ENCODE data around the gene KYNU.
"Not testable (repeated sequence)": the region's sequence is repeated elsewhere in the genome, so short reads cannot be mapped to it uniquely, and the experiment has no call there.

Gene KYNU

DNA sequence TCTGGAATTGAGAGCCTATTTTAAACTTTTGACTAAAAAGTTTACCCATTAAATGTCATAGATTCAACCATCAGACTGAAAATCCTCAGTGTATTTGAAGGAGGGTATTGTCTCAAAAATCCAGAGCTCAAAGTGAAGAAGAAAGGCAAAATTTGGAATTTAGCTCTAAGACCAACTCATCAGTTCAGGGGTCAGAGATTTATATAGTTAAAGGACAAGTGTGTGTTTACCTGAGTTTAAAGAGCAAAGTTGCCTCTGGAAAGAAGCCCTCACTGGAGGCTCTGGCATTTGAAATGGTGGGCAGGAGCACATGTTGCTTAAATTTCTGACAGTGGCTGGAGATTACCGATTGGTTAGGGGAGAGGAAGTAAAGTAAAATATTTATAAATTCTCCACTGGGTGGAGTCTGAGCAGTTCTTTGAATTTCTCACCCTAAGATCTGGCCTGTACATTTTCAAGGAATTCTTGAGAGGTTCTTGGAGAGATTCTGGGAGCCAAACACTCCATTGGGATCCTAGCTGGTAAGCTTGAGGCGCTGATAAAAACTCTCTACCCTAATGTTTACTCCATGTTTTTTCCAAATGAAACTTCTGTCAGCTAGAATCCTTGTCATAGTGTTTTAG lies at the start of gene KYNU:
KYNU (plus strand) TSS at position 449 of the 623 bp plus-strand sequence. CDS start 7,704 bp downstream, outside the sequence.
- no peak for DNase-seq

DNA sequence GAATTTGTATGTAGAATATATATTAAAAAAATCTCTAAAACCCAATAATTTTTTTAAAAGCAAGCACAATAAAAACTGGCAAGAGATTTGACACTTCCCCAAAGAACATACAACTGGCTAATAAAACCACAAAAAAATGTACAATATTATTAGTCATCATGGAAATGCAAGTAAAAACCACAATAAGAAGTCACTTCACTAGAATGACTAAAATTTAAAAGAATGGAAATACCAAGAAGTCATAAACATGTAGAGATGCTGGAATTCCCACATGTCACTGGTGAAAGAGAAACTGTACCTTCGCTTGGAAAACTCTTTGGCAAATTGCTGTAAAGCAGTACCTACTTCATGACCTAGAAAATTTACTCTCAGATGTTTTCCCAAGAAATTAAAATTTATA lies 43.4 kb upstream of the KYNU start:
- no peak for DNase-seq

DNA sequence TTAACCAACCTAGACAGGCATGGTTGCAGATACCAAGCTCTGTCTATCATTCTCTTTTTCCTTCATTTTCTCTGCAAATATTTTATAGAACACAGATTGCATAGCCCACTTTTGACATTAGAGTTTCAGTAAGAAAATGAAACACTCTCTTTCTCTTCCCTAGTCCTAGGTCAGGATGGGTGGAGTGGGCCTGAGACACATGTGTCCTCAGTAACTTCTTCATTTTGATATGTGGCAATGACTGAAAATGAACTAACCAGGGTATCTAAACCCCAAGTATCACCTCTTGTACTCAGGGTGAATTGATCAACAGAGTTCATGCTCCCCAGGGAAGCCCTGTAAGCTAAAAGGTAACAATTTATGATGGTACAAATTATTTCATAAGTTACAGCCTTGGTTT lies 37.0 kb upstream of the KYNU start:
- DNase-seq, result no peak

DNA sequence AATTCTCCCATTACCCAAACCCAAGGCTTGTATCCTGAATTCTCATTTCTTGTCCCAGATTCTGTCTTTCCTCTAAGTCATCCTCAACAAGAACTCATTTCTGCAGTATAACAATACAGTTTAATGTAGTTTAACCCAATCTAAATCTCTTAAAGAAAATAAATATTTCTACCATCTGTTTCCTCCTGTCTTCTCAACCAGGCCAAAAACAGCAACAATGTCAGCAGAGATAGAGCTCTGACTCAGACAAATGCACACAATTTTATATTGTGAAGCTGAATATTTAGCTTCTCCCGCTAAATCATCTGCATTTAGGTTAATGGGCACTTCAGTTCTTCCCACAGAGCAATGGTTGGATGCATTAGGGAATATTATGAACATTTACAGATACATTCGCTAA lies 35.7 kb upstream of the KYNU start:
- DNase-seq, result no peak

DNA sequence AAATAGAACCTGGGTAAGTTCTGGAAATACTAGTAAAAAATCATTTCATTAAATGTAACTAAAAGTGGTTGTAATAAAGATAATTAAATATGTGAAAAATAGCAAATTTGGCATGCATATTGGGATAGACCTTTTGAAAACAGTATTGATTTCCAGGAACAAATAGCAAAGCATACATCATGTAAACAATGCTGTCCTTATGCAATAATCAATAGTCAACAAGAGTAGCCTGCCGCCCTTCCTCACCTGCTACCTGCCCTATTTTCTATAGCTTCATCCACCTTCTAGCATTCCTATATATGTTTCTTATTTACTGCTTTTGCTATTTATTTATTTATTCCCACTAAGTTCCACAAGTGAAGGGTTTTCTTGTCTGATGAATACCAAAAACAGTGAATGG lies 35.1 kb upstream of the KYNU start:
- DNase-seq, result no peak

DNA sequence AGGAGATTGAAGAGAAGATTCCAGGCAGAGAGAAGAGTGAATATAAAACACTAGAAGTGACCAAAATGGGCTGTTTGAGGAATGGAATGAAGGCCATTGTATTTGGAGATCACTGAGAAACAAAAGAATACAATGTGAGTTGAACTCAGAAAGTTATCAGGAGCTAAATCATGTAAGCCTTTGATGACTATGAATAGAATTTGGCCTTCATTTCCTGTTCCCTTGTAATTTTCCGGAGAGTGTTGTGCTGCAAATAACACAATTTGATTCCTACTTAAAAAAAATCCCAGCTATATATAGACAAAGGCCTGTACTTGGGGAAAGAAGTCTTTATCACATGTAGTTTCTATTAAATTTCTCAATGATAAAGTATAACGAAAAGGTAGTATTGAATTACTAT lies 33.7 kb upstream of the KYNU start:
- no peak for DNase-seq

DNA sequence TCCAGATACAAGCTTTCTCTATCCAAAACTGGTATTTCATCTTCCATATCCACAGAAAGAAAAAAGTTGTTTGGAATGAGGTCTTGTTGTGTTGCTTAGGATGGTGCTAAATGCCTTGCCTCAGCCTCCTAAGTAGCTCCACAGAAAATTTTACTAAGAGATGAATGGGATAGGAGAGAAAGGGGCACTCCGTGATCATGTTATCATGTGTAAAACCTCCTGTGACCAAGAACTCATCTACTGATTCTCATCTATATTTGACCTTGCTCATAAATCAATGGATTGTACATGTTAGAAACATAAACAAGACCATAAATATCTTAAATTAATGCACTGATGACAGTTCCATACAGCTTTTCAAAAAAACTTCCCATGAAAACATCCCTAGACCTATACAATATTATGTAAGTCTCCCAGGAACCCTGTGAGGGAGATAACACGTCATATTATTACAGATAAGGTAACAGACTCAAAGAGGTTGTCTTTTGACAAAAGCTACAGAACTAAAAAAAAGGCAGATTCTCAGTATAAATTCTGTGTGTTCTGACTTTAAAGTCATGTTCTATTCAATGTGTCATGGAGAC lies 29.3 kb upstream of the KYNU start:
- DNase-seq, result no peak

DNA sequence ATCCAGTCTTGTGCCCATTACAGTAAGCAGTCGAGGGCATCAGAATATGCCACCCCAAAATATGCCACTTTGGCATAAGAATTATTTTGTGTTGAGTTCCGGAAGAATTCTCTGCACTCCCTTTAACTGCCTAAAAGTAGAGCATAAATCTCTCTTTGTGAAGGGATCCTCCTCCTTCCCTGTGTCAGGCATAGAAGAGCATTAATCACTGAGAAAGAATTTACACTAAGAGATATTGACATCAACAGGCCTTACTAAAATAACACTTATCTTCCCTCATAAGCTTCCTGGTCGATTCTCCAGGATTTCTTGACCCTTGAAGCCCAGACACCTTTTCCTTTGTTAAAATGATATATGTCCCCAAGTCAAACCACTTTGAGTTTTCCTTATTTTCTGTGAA lies 27.6 kb upstream of the KYNU start:
- no peak for DNase-seq

DNA sequence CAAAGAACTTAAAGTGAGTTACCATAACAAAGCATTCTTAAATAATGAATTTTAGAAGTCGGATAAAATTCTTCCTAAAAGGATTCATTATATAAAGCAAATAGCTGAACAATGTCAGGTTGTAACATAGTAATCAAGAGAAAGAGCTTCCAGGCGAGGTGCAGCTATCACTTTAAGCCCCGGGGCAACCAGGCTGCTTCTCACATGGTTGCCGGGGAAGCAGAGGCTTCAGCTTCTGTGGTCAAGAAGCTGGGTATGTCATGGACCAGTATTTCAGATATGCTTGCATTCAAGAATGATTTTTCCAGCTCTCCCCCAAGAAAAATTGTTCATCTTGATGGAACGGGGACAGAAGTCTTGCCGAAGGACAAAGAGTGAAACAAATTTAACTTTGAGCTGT lies 23.6 kb upstream of the KYNU start:
- DNase-seq, result no peak

DNA sequence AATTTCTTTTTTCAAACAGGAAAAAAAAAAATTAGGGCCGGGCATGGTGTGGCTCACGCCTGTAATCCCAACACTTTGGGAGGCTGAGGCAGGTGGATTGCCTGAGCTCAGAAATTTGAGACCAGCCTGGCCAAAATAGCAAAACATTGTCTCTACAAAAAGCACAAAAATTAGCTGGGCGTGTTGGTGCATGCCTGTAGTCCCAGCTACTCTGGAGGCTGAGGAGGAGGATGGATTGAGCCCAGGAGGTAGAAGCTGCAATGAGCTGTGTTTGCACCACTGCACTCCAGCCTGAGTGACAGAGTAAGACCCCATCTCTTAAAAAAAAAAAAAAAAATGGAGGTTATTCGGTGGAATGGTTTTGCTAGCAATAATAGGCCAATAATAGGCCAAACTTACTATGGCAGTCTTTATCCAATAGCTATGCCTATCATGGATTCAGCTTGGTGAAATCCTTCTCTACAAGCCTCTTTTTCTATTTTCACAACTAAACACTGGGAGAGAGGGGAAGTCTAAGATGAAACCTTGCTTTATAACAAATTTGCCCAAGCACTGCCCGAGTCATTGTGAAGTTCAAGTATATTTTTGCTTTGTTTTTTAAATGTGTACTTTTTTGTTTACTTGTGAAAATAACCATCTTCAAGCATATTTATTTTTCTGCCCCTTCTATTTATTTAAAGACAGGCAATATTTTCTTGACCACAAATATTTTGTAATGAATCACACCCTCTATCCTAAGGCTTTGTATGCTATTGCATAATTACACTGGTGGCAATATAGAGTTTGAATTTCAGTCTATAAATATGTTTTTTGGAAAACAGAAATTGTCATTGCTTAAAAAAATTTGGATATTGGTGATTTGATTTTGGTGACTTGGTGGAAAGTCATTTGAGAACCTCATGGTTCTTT lies 20.0 kb upstream of the KYNU start:
- DNase-seq, result no peak

DNA sequence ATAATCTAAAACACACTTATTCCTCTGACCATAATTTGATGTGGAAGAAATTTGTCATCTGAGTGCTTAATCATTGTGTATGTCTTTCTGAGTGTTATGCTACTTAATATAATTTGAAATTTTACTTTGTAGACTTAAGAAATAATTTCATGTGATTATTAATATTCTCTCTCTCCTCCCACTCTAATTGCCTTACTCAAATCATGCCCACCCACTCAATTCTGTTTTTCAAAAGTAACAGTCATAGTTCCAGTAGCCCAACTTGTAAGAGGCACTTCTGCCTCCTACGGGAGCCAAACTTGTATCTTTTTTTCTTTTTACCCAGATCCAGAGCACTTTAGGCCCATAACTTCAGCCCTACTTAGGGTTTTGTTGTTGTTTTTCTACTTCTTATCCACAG lies 18.5 kb upstream of the KYNU start:
- no peak for DNase-seq

DNA sequence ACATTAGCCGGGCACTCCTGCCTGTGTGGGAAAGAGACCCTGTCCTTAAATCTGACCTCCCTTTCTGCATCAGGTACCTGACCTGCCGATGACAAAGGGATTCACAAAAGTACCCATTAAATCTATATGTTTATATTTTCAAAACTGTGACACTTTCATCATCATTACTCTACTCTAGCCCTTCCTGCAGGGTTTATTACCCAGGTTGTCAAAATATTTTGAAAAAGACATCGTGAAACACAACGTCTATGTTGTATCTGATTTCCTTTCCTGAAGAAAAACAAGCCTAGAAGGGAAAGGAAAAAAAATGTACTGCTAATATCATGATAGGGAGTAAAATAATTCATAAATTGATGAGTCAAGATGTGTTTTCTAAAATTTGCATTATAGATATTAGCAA lies 15.2 kb upstream of the KYNU start:
- no peak for DNase-seq

DNA sequence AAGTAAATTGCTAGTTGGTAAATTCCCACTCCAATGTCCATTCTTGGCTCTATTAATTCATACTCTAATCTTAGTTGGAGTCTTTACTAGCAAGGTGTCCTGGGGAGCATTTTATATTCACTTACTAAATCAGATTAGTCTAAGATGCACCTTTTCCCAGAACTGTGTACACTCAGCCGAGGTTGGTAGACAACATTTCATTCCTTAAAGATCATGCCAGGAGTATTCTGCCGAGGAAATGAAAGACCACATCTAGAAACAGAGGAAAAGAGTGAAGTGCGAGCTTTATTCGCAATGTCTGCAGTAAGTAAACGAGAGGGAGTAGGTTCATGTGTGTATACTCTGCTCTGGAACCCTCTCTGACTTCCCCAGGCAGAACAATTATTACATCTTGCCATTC lies 14.6 kb upstream of the KYNU start:
- no peak for DNase-seq

DNA sequence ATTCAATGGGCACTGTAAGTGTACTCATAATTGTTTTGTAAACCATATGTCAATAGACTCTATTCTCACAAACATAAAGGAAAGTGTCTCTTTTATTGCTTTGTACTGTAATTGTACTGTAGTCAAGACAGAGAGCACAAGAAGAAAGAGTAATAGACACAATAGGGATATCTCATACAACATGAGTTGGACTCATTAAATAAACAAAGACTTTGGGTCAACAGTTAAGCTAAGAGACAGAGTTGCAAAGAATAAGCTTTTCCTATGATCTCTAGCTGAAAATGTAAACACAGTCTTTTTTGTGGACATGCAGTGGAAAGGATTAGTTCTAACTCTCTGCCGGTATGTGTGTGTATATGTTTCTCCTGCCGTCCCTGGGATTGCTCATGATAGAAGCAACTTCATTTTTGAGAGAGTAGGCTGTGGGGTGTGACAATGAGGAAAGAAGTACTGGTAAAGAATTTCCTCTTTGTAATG lies 13.9 kb upstream of the KYNU start:
- DNase-seq, result no peak

DNA sequence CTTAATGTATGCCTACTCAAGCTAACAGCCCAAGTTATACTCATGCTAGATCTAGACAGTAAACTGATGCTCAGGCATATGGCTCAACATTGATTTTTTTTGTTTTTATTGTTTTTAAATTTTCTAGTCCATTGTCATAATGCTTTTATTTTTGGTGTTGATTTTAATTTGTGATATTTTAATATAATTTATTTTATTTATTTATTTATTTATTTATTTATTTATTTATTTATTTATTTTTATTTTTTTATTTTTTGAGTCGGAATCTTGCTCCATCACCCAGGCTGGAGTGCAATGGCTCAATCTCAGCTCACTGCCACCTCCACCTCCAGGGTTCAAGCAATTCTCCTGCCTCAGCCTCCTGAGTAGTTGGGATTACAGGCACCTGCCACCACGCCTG lies 12.9 kb upstream of the KYNU start:
- DNase-seq, result not testable (repeated sequence)

DNA sequence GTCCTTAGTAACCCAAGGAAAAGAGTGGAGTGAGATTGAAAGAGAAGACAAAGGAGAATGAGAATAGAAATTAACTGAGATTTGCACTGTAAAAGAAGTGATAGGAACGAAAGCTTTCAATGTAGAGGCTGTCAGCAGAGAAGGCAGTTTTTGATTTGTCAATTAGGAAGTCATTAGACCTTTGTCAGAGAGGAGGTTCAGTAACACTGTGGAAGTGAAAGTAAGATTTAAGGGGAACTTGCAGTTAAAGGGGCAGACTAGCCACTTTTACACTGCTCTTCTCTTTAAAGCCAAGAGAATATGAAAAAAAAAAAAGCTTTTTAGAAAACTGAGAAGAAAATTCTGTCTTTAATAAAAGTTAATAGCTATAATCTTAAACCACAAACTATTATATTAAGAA lies 11.5 kb upstream of the KYNU start:
- no peak for DNase-seq

DNA sequence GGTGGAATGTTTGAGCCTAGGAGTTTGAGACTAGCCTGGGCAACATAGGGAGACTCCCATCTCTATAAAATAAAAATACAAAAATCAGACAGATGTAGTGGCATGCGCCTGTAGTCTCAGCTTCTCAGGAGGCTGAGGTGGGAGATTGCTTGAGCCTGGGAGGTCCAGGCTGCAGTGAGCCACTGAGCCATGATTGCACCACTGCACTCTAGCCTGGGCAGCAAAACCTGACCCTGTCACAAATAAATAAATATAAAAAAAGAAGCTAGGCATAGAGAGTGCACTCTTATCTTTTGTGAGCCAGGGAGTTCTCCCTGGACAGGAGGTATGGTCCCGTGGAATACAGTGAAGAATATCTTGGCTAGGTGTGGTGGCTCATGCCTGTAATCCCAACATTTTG lies 11.0 kb upstream of the KYNU start:
- no peak for DNase-seq

DNA sequence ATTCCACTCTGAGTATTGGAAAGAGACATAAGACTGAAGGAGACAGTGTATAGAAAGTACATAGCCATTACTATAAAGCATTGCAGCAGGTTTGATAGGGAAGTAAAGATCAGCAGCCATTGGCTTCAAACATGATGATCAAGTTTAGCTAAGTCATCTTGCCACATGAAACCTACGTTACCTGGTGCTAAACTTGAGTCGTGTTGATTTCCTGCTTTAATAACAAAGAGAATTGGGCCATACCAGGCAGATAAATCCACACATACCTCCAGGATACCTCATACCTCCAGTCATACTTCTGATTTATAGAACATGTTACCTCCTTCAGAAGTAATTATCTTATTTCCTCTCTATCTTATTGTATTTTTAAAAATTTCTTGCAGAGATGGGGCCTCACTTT lies 10.3 kb upstream of the KYNU start:
- no peak for DNase-seq

DNA sequence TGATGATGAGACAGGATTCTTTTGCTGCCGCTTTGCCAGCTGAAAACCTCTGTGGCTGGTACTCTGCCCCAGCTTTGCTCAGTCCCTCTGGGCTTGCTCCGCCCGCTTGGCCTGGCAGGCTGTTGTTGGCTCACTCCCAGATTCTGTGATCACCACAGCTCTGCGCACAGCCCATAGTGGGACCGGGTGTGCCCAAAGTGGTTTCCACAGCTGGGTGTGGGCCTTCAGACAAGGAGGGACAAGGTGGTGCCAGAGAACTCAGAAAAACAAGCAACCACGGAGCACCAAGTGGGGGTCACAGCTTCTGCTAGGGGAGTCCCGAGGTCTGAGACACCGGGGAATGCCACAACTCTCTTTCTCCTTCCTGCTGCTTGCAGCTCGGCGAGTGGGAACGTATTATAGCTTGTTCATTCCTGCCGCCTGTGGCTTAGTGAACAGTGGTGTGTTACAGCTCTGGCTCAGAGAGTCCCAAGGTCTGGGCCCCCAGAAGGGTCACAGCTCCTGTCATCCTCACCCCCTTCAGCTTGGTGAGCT lies 9.2 kb upstream of the KYNU start:
- DNase-seq, result no peak

DNA sequence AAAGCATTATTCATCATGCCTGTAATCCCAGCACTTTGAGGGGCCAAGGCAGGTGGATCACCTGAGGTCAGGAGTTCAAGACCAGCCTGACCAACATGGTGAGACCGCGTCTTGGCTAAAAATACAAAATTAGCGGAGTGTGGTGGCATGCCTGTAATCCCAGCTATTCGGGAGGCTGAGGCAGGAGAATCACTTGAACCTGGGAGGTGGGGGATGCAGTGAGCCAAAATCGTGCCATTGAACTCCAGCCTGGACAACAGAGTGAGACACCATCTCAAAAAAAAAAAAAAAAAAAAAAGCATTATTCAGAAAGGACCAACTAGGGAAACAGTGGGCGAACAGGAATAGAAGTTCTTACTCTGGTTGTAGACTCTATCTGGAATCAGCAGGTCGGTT lies 8.4 kb upstream of the KYNU start:
- DNase-seq, result not testable (repeated sequence)

DNA sequence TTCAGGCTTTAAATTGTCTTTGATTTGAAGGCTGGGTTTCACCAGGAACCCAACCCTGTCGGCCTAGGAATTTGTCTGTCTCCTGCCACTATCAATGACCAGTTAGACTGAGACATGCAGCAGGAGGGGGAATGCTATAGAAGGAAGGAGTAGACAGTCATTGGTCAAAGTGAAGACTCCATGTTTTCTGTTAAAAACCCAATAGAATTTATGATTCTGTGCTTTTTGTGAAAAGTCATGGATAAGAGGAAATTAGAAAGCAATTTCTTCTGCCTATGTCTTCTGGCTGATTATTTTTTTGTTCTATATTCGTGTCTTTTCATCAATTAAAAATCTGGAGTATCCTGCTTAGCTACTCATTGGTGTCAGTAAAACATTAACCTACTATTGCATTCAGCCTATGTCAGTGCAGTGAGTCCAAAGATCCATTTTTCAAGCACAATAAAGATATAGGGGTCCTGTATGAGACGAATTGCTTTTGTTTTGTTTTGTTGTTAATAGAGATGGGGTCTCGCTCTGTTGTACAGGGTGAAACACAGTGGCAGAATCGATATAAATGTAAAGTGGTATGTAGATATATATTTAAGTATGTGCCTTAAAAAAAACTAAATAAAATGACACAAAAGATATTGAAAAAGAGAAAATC lies 7.9 kb upstream of the KYNU start:
- DNase-seq, result no peak

DNA sequence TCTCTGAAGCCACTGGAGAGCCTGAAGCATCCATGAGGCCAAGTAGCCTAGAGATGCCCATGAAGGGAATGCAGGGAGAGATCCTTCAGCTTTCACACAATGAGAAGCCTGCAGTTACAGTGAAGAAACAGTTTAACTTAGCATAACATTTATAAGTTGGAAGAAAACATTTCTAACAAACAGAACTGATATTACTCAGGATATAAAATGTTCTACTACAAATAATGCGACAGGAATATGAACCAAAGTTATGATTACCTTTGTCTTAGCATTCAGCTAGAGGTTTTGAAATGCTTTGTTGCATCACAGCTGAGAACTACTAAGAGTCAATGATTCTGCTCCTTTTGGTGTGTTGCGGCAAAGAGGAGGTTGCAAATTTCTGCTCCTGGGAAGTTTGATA lies 6.9 kb upstream of the KYNU start:
- no peak for DNase-seq

DNA sequence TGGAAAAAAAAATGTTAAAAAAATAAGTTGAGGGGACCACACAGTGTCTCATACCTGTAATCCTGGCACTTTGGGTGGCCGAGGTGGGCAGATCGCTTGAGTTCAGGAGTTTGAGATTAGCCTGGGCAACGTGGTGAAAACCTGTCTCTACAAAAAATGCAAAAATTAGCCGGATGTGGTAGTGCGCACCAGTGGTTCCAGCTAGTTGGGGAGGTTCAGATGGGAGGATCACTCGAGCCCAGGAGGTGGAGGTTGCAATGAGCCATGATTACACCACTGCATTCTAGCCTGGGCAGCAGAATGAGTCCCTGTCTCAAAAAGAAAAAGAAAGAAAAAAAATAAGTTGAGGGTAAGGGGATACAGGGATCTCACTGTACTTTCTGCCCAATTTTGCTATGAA lies 6.1 kb upstream of the KYNU start:
- DNase-seq, result no peak
